Stimulated activated CD8-positive, alpha-beta memory T cell treated with anti-CD3 and anti-CD28 coated beads, Interleukin-7, amount 100 ng/mL, for 4 hours (primary cell): ENCODE measurements around the gene PRODH2.
"Not testable (repeated sequence)": the region's sequence is repeated elsewhere in the genome, so short reads cannot be mapped to it uniquely, and the experiment has no call there.

Experiments
- DNase-seq, 2 donors: peaks; one replicate each; pipeline ENCODE4 v3.0.0-alpha.2; 2020; ENCODE audit warnings: low read depth in 2 of 2

PRODH2 gene

GRCh38 chr19:35781650-35782049, 31.0 kb downstream of the PRODH2 start:
- no peak for DNase-seq

DNA sequence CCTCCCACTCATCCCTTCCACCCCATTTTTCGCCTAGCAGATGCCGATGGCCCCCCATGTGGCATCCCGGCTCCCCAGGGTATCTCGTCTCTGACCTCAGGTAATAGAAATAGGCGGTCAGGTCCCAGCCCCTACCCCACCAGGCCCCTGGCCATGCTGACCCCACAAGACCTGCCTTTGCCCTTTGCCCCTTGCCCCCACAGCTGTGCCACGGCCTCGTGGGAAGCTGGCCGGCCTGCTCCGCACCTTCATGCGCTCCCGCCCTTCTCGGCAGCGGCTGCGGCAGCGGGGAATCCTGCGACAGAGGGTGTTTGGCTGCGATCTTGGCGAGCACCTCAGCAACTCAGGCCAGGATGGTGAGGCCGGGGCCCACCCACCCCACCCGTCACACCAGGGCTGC, 31.9 kb downstream of the PRODH2 start:
- no peak for DNase-seq

GRCh38 chr19:35780058-35780457, 32.6 kb downstream of the PRODH2 start:
- no peak for DNase-seq

DNA sequence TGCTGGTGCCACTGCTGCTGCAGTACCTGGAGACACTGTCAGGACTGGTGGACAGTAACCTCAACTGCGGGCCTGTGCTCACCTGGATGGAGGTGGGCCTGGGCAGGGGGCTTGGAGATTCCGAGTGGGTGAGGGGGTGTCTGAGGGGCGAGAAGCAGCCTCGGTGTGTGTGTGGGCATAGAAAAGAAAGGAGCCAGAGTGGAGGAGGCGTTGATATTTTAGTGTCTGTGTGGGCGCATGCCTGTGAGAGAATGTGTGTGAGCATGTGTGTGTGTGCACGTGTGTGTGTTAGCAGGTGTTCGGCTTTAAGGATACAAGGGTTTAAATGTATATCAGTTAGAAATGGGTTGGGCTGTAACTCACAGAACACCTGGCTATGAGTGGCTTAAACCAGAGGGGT, 33.6 kb downstream of the PRODH2 start:
- no peak for DNase-seq

GRCh38 chr19:35777961-35778360, 34.7 kb downstream of the PRODH2 start:
- DNase-seq = no peak

DNA sequence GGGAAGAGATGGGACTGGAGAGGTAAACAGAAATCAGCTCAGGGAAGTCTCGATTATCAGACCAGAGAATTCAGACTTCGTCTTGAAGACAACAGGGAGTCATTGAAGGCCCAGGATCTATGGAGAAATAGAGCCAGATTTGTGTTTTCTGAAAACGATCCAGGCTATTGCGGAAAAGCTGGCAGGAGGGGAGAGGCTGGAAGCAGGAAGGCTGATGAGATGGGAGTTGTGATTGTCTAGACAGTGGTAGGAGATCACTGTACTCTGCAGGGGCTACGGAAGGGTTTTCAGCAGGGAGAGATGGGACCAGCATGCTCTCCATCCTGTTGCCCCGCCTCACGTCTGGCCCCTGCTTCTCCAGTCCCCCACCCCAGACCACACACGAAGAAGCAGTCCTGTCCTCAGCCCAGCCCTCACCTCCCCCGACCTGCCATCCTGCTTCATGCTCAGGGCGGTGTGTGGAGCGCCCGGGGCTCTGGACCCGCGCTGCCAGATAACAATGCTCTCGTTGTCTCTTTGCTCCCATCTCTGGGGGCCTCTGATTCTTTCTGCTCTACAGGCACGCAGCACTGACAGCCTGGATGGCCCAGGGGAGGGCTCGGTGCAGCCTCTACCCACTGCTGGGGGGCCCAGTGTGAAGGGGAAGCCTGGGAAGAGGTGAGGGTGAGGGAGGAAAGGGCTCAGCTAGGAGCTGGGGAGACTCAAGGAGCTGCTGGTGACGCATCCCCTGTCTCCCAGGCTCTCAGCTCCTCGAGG, 35.4 kb downstream of the PRODH2 start:
- DNase-seq = no peak

DNA sequence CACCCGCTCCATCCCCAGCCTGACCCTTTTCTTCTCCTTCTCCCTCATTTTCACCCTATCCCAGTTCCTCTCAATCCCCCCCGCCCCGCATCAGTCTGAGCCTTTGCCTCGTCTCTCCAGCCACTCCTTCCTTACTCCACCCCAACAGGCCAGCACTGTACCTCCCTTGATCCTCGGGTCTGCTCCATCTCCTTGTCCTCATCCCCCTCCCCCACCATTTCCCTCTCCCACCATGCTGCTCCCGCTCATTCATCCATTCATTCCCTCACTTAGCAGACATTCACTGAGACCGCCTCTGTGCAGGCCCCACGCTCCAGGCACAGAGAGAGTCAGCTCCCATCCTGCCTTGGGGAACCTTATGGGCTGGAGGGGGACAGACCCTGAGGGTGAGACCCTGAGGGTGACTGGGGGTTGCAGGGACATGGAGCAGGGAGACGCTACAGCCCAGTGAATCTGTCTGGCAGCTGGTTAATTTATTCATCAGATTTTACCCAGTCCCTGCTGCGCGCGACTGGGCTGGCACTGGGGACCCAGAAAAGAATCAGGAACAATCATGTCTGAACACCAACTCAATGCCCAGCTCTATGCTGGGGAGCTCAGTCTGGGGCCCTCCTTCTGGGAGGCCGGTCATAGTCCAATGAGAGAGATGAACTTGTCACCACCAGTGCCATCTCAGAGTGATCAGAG, 36.4 kb downstream of the PRODH2 start:
- no peak for DNase-seq

- peak; percentile 97 to 98 for DNase-seq
These were observed 37.1 kb downstream of the PRODH2 start, which contains the start of gene ARHGAP33 for GRCh38 chr19:35775298-35776101. Gene ARHGAP33 (plus strand): TSS chr19:35775564. CDS start chr19:35775659, 95 bp downstream.

- no peak for DNase-seq
These were observed 37.7 kb downstream of the PRODH2 start for GRCh38 chr19:35775046-35775297.

DNA sequence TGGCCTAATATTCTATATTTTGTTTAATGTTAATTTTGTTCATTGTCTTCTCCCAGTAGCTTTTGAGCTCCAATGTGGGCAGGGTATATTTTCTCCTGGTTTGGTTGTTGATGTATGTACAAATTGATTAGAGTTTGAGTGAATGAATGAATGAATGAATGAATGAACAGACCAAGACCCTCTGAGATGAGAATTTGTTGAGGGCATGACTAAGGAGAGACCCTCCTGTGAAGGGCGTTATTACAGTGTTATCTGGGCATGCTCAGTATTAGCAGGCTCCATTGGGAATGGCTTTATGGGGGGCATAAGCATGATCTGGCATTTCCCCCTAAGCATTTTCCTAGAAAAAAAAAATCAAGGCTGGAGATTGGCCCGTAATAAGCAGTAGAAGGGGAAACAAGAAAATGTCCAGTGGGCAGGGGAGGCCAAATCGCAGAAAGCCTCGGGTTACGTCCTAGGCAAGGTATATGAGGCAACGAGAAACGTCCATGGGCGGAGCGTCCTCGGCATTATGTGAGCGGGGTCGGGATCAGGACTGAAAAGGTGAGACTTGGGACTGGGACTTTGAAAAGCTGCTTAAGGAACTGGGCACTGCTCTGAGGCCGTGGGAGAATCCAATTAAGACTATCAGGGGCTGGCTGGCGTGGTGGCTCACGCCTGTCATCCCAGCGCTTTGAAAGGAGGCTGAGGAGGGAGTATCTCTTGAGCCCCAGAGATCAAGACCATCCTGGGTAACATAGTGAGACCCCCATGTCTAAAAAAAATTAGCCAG, 38.2 kb downstream of the PRODH2 start:
- no peak for DNase-seq

DNA sequence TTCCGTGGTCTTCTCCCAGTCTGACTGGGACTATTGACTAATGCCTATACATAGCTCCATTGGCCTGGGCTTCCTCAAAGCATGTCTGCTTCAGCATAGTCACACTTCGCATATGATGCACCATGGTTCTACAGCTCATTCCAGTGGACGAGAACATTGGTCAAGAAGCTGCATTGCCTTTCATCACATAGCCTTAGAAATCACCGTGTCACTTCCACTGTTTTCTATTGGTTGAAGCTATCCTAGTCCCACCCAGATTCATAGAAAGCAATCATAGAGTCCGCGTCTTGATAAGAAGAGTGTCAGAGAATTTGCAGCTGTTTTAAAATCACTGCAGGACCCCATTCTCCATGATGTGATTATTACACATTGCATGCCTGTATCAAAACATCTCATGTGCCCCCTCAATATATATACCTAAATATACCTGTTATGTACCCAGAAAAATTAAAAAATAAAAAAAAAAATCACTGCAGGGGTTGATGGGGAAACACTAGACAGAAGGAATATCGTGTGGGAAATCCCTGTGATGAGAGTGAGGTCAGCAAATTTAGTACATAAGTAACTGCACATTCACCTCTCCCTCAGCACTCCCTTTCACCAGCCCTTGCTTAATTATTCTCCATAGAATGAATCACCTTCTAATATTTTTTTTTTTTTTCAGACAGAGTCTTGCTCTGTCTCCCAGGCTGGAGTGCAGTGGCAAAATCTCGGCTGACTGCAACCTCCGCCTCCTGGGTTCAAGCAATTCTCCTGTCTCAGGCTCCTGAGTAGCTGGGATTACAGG, 39.4 kb downstream of the PRODH2 start:
- DNase-seq = no peak

- not testable (repeated sequence) for DNase-seq
These were observed 40.3 kb downstream of the PRODH2 start for GRCh38 chr19:35772362-35772761.

GRCh38 chr19:35768082-35768421, 44.6 kb downstream of the PRODH2 start:
- DNase-seq = no peak

DNA sequence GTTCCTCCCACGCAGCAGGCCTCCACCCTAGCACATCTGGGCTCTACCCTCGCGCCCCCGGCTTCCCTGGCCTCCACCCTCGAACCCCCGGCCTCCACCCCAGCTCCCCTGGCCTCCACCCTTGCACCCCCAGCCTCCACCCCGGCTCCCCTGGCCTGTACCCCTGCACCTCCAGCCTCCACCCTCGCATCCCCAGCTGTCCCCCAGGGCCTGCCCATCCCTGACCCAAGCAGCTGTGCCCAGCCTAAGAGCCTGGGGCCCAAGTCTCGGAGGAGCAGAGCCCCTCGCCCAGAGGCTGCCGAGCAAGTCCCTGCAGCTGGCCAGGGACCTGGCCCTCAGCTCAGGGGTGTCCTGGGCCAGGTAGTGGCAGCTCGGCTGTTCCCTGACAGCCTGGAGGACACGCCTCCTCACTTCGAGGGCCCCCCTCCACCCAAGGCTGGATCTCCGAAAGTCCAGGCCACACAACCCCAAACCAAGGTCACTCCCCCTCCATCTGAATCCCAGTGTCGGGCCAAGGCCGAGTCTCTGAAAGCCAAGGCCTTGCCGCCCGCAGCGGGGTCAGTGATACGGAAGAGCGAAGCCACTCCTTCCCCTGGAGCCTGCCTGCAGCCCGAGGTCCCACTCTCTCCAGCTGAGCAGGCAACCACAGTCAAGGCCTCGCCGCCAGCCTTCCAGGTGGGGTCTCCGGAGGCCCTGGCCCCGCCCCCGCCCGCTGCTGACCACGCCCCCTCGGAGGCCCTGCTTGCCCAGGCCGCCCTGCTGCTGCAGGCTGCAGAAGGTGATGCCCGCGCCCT, 45.2 kb downstream of the PRODH2 start:
- DNase-seq = no peak

DNA sequence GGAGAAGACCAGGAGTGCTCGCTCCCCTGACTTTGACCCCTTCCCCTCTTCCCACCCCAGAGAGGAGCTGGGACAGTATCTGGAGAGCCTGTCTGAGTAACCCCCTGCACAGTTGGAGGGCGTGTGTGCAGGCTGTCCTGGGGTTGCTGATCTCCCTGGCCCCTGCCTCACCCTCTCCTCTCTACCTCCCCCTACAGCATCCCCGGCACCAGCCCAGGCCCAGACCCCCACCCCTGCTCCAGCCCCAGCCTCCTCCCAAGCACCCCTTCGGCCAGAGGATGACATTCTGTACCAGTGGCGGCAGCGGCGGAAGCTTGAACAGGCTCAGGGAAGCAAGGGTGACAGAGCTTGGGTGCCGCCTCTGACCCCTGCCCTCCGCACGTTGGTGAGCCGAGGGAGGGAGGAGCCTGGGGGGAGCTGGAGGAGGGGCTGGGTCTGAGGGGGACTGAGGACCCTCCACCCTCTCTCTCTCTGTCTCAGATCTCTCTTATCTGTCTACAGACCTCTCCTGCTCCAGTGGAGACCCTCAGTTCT, 46.0 kb downstream of the PRODH2 start:
- no peak for DNase-seq

DNA sequence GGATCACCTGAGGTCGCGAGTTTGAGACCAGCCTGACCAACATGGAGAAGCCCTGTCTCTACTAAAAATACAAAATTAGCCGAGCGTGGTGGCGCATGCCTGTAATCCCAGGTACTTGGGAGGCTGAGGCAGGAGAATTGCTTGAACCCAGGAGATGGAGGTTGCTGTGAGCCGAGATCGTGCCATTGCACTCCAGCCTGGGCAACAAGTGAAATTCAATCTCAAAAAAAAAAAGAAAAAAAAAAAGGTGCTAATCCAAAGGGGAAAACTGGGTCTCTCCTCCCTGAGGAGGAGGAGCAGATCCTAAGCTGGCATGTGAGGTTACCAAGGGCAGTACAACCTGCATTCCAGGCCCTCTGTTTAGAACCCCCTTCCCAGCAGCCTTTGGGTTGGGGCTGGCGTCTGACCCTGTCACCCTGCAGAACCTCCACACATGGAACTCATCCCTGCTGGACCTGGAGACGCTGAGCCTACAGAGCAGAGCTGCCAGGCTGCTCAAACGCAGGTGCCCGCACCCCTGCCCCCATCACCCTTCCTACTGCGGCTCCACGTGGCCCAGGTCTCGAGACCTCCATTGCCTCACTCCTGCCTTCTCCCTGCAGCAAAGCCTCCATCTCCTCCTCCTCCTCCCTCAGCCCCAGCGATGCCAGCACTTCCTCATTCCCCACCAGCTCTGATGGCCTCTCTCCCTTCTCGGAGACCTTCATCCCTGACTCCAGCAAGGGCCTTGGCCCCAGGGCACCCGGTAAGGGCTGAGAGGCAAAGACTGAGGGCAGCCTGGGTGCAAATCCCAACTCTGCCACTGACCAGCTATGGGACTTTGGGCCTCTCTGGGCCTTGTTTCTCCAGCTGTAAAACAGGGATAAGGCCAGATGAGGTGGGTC, 48.0 kb downstream of the PRODH2 start:
- no peak for DNase-seq

- DNase-seq = no peak
These were observed 51.8 kb downstream of the PRODH2 start for GRCh38 chr19:35760711-35761349.

DNA sequence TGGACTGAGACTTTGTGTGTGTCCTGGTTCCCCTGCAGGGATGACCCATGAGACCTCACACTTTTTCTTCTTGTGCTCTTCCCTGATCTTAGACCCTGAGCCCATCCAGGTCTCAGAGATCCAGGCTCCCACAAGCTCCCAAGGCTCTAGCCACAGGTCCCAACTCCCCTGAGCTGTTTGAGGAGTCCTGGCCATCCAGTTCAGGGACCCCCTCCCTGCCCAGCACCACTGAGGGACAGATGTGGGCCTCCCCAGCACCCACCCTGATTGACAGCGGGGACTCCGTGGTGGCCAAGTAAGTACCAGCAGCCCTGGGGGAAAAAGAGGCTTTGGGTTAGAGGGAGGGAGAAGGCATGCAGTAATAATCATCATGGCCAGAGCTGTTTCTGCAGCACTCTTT, 52.9 kb downstream of the PRODH2 start:
- no peak for DNase-seq
